Measurements from ENCODE around the gene ACTR6.
"Not testable (repeated sequence)": the region's sequence is repeated elsewhere in the genome, so short reads cannot be mapped to it uniquely, and the experiment has no call there.

The ACTR6 gene

GRCh38 chr12:100169345-100169744, 31.3 kb upstream of the ACTR6 start:
- no peak for DNase-seq
- TF ChIP-seq GATA1 (IDR thresholded peaks at IDR 0.05; ENCODE audit: low read depth, low read length) (no peak), POLR2A (IDR thresholded peaks at IDR 0.05; ENCODE audit: low read length) (no peak)

- DNase-seq: no peak
- TF ChIP-seq POLR2A (IDR thresholded peaks at IDR 0.05; ENCODE audit: low read length) (no peak), GATA1 (IDR thresholded peaks at IDR 0.05; ENCODE audit: low read depth, low read length) (no peak)
Observed at GRCh38 chr12:100170313-100170858, 30.2 kb upstream of the ACTR6 start.

- TF ChIP-seq POLR2A (IDR thresholded peaks at IDR 0.05; ENCODE audit: low read length): no peak
- no peak for TF ChIP-seq GATA1 (IDR thresholded peaks at IDR 0.05; ENCODE audit: low read depth, low read length)
Observed at GRCh38 chr12:100171248-100171647, 29.4 kb upstream of the ACTR6 start.

GRCh38 chr12:100173111-100173510, 27.5 kb upstream of the ACTR6 start:
- TF ChIP-seq POLR2A (IDR thresholded peaks at IDR 0.05; ENCODE audit: low read length): no peak
- no peak for TF ChIP-seq GATA1 (IDR thresholded peaks at IDR 0.05; ENCODE audit: low read depth, low read length)
- no peak for DNase-seq

More at GRCh38 chr12:100171248-100171647, 29.4 kb upstream of the ACTR6 start:
- DNase-seq: no peak

- DNase-seq: no peak
- no peak for TF ChIP-seq GATA1 (IDR thresholded peaks at IDR 0.05; ENCODE audit: low read depth, low read length)
- no peak for TF ChIP-seq POLR2A (IDR thresholded peaks at IDR 0.05; ENCODE audit: low read length)
Observed at GRCh38 chr12:100174495-100174894, 26.1 kb upstream of the ACTR6 start.

GRCh38 chr12:100176493-100176892, 24.1 kb upstream of the ACTR6 start:
- DNase-seq: not testable (repeated sequence)

GRCh38 chr12:100179252-100179651, 21.4 kb upstream of the ACTR6 start:
- DNase-seq: no peak
- TF ChIP-seq GATA1 (IDR thresholded peaks at IDR 0.05; ENCODE audit: low read depth, low read length) (no peak), POLR2A (IDR thresholded peaks at IDR 0.05; ENCODE audit: low read length) (no peak)

GRCh38 chr12:100184549-100185145, 16.0 kb upstream of the ACTR6 start:
- no peak for TF ChIP-seq GATA1 (IDR thresholded peaks at IDR 0.05; ENCODE audit: low read depth, low read length)
- no peak for TF ChIP-seq POLR2A (IDR thresholded peaks at IDR 0.05; ENCODE audit: low read length)
- DNase-seq: no peak

- DNase-seq: no peak
Observed at GRCh38 chr12:100185361-100185894, 15.2 kb upstream of the ACTR6 start.

GRCh38 chr12:100186071-100186470, 14.5 kb upstream of the ACTR6 start:
- TF ChIP-seq GATA1 (IDR thresholded peaks at IDR 0.05; ENCODE audit: low read depth, low read length): no peak
- no peak for TF ChIP-seq POLR2A (IDR thresholded peaks at IDR 0.05; ENCODE audit: low read length)
- DNase-seq: no peak

More at GRCh38 chr12:100185361-100185894, 15.2 kb upstream of the ACTR6 start:
- TF ChIP-seq POLR2A (IDR thresholded peaks at IDR 0.05; ENCODE audit: low read length) (no peak), GATA1 (IDR thresholded peaks at IDR 0.05; ENCODE audit: low read depth, low read length) (no peak)

GRCh38 chr12:100187068-100187467, 13.5 kb upstream of the ACTR6 start:
- DNase-seq: no peak
- TF ChIP-seq GATA1 (IDR thresholded peaks at IDR 0.05; ENCODE audit: low read depth, low read length) (no peak), POLR2A (IDR thresholded peaks at IDR 0.05; ENCODE audit: low read length) (no peak)

- no peak for DNase-seq
- no peak for TF ChIP-seq POLR2A (IDR thresholded peaks at IDR 0.05; ENCODE audit: low read length)
- no peak for TF ChIP-seq GATA1 (IDR thresholded peaks at IDR 0.05; ENCODE audit: low read depth, low read length)
Observed at GRCh38 chr12:100187857-100188519, 12.6 kb upstream of the ACTR6 start.

GRCh38 chr12:100188888-100189635, 11.6 kb upstream of the ACTR6 start:
- DNase-seq: not testable (repeated sequence)

- TF ChIP-seq GATA1 (IDR thresholded peaks at IDR 0.05; ENCODE audit: low read depth, low read length): no peak
- TF ChIP-seq POLR2A (IDR thresholded peaks at IDR 0.05; ENCODE audit: low read length): no peak
- DNase-seq: no peak
Observed at GRCh38 chr12:100189636-100190394, 10.8 kb upstream of the ACTR6 start.
